Measurements from ENCODE around the gene PICK1.

Gene PICK1

DNA sequence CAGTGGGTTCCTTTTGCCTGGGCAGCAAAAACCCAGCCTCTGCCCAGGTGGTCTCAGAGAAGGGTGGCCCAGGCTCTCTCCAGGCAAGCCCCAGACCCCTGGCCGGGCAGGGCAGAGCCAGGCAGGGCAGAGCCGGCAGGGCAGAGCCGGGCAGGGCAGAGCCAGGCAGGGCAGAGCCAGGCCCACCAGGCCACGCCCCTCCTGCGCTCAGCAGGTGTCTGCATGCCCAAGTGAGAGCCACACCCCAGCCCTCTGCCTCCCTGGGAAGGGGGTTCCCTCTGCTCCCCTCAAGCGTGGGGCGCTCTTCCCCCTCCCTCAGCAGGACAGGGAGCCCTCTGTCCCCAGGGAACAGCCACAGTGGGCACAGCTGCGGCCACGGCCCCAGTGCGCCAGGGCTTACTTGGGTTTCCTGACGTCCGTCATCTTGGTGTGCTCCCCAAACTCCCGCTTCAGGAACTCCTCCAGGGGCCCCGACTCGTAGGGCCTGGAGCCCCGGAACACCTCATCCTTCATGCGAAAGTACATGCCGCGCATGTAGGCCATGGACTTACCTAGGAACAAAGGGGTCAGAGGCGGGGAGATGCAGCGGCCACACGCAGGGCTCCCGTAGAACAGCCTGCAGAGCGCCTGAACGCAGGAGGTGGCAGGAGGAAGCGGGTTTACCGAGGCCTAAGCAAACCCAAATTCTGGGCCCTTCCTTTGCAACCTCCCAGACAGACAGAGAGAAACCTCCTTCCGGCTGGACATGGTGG lies 63.3 kb downstream of the PICK1 start:
- no peak for DNase-seq

DNA sequence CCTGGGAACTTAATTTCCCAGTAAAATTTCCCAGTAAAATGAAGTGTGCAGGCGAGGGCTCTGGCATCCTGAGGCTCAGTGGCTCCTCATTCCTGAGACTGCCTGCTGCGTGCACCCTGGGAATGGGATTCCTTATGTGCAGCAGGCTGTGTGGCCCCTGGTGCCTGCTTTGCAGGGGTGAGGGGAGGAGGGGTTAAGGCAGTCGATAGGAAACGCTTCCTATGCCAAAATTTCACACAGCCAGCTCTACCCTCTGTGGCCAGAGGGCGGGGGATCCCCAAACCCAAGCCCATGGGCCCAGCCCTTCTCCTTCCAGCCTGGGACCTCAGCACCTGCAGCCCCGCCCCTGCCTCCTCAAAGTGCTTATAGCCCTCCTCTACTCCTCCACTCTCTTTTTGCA lies 65.4 kb downstream of the PICK1 start:
- DNase-seq = no peak

- no peak for DNase-seq
Observed at GRCh38 chr22:38124236-38124974, 67.2 kb downstream of the PICK1 start.

DNA sequence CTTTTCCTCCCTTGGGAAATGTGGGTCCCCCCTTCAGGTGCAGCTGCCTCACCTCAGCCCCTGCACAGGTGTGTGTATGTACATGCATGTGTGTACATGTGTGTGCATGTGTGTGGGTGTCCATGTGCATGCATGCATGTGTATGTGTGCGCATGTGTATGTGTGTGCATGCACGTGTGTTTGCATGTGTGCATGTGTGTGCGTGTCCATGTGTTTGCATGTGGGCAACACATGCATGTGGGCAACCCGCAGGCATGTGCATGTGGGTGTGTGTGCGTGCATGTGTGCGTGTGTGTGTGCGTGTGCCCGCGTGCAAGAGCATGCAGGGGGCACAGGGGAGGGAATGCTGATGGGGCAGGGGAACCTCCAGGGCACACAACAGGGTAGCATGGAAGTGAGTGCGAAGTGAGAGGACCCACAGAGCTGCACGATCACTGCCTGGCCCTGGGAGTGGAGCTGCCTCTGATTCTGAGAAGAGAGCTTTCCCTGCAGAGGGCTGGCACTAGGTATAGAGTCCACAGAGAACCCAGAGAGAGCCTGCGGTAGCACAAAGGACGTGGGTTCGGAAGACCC lies 67.9 kb downstream of the PICK1 start:
- no peak for DNase-seq

Measured in NCI-H146 (cell line).